Kidney (tissue), 14 donors: ENCODE results near the gene NCKAP5. TPM values are rescaled to one million over a fixed set of nuclear protein-coding genes. Genes with fewer than 3 reads are reported as not detected.

ENCODE experiments used
- DNase-seq, 5 donors: peaks; one replicate each; pipeline ENCODE4 v3.0.0-alpha.2; 2013 to 2020
- FAIRE-seq: peaks from 2 replicates; lab custom pipeline; 2012; peaks lifted over from hg19 to GRCh38; lab: Jason Lieb, UNC
- H3K27ac ChIP-seq, 2 donors: one replicate each; pipeline ENCODE4 v1.7.0; 2013; ENCODE audit warnings: low read depth in 2 of 2, low read length in 2 of 2, inconsistent platforms in 1 of 2
- H3K27me3 ChIP-seq: one replicate; pipeline ENCODE4 v1.7.1; 2013; ENCODE audit warnings: low read length, inconsistent platforms; ENCODE audit not compliant: control insufficient read depth, insufficient read depth
- H3K36me3 ChIP-seq, 3 donors: one replicate each; pipeline versions ENCODE4 v1.7.0 to v1.7.1; 2013; ENCODE audit warnings: low read length in 3 of 3, control low read depth in 1 of 3, inconsistent platforms in 1 of 3; ENCODE audit not compliant: insufficient read depth in 3 of 3, control insufficient read depth in 2 of 3
- H3K4me1 ChIP-seq, 3 donors: one replicate each; pipeline versions ENCODE4 v1.7.0 to v1.7.1; 2013; ENCODE audit warnings: low read length in 3 of 3, inconsistent platforms in 1 of 3, low read depth in 1 of 3; ENCODE audit not compliant: control insufficient read depth in 2 of 3, insufficient read depth in 2 of 3
- H3K4me3 ChIP-seq, 3 donors: one replicate each; pipeline versions ENCODE4 v1.7.0 to v1.8.1; 2013; ENCODE audit warnings: low read length in 3 of 3, control low read depth in 1 of 3, inconsistent platforms in 1 of 3
- H3K9ac ChIP-seq, 3 donors: one replicate each; pipeline versions ENCODE4 v1.7.0 to v1.7.1; 2013; ENCODE audit warnings: low read length in 3 of 3, control low read depth in 1 of 3, inconsistent platforms in 1 of 3
- H3K9me3 ChIP-seq, 3 donors: one replicate each; pipeline versions ENCODE4 v1.7.0 to v1.7.1; 2013; ENCODE audit warnings: low read length in 3 of 3, control low read depth in 1 of 3, inconsistent platforms in 1 of 3; ENCODE audit not compliant: control insufficient read depth in 2 of 3, insufficient read depth in 1 of 3
- intact Hi-C: fragments of 100-400 bp; cut with DNase I; formaldehyde crosslinking; loops from one replicate; pipeline ENCODE4 v1.11.1; 2022
- polyA plus RNA-seq: library from polyadenylated mRNA; stranded (reverse); fragments of 350-450 nt; fragmentation: Illumina TruSeq; extraction: RNeasy Lipid Tissue Mini Kit (QIAGEN cat#74804); gene quantifications from one replicate; pipeline ENCODE4 v1.2.3, GENCODE V29; 2014; ENCODE audit warnings: low read depth, low replicate concordance; ENCODE audit not compliant: insufficient read depth
- total RNA-seq: library from RNA; stranded (reverse); fragmentation: NEBNext Ultra II Directional; extraction: Animal tissue kit (Norgen Biotek cat#: 25700); gene quantifications from one replicate; pipeline ENCODE4 v1.2.1, GENCODE V29; 2021
- TF ChIP-seq, protein P1 (sequence below): IDR thresholded peaks from 3 replicates; pipeline ENCODE4 v1.5.1; 2012; ENCODE audit warnings: mild to moderate bottlenecking, moderate library complexity, borderline replicate concordance; ENCODE audit not compliant: insufficient read depth; ENCODE audit errors: extremely low read depth
- donor health status: control.
- donor health status: control.
- donor health status: control.
- donor health status: control.
- donor health status: control.
- donor health status: DM: yes; HTN: yes; CAD: no.
- donor health status: Normal renal cell carcinoma (clear cell type).

NCKAP5 gene
- total and polyA plus RNA-seq, 2 donors from 2014 or later, result 1.8 to 2.9 TPM

DNA sequence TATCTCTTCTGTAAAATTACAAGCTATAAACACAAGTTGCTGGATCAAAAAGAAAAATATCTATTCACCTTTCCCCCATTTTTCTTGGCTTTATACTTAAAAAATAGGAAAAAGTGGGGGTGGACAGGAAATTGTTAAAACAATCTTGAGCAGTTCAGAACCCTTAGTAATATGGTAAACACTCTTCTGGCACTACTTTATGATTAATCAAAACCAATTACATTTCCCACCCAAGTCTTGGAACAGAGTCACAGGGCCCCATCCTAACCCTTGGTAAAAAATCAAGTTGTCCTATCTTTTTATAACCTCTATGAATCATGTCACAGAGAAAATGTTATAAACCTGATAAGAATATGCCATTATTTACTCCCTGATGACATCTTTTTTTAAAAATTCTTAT is 570.0 kb downstream of the NCKAP5 start:
- no peak overlapping the region for H3K4me3 ChIP-seq
- DNase-seq, result no peak
- intact Hi-C loops, result no loop called here
- TF ChIP-seq, protein P1, sequence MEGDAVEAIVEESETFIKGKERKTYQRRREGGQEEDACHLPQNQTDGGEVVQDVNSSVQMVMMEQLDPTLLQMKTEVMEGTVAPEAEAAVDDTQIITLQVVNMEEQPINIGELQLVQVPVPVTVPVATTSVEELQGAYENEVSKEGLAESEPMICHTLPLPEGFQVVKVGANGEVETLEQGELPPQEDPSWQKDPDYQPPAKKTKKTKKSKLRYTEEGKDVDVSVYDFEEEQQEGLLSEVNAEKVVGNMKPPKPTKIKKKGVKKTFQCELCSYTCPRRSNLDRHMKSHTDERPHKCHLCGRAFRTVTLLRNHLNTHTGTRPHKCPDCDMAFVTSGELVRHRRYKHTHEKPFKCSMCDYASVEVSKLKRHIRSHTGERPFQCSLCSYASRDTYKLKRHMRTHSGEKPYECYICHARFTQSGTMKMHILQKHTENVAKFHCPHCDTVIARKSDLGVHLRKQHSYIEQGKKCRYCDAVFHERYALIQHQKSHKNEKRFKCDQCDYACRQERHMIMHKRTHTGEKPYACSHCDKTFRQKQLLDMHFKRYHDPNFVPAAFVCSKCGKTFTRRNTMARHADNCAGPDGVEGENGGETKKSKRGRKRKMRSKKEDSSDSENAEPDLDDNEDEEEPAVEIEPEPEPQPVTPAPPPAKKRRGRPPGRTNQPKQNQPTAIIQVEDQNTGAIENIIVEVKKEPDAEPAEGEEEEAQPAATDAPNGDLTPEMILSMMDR, result no peak
- H3K27me3 ChIP-seq, result no peaks in the 10 kb centered on the region
- no peak for FAIRE-seq
- H3K4me1 ChIP-seq, result no peaks in the 10 kb centered on the region
- H3K36me3 ChIP-seq, result no peaks in the 10 kb centered on the region
- H3K9ac ChIP-seq, result no peak overlapping the region
- H3K27ac ChIP-seq, result no peak overlapping the region
- no peaks in the 10 kb centered on the region for H3K9me3 ChIP-seq

DNA sequence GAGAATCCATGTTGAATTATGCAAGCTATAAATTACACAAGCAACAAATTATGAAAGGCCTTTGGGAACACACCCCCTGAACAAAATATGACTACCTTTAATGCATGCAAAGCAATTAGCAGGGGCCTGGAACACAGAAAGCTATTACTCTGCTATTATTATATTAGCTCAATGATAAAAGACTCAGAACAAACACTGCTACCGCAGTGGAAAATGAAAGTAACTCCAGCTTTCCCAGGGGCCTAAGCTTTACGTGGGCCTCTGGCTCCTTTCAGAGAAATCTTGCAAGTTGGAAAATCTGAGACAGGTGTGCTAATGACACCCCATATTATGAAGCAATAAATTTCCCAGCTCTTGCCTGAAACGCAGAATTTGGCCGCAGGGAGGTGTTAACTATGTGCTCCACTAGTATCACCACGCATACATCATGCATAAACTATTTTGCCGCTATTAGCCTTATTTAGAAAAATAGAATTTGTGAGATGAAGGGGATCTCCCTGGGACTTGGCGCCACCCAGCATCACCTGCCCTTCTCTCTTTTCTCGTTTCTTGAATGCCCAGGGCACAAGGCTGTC is 576.7 kb downstream of the NCKAP5 start:
- Histone ChIP-seq H3K9ac (no peak overlapping the region), H3K27me3 (no peaks in the 10 kb centered on the region), H3K4me1 (no peaks in the 10 kb centered on the region), H3K9me3 (no peaks in the 10 kb centered on the region), H3K27ac (no peak overlapping the region), H3K36me3 (no peaks in the 10 kb centered on the region), H3K4me3 (peak overlapping the region in 1 of 3 donors; percentile 9)
- TF ChIP-seq, protein P1, result no peak
- peak in 1 of 5 donors; percentile 12 for DNase-seq
- no peak for FAIRE-seq
- intact Hi-C loops, result no loop called here

DNA sequence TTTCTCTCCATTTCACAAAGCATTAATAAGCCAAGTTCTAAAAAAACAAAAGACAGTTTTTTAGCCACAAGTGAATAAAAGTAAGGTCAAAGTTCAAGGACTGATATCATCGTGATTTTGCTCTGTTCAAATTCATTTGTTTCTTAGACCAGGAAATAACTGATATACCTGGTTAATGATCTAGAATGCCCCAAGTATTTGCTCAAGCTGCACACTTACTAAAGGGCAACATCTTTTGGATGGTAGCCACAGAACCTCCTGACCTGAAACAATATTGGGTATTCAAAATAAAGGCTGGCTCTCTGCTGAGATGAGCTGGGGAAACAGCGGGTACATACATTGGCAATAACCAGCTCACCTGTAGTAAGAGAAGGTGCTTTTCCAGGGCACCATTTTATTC is 583.5 kb downstream of the NCKAP5 start:
- Histone ChIP-seq H3K36me3 (no peaks in the 10 kb centered on the region), H3K9ac (no peak overlapping the region), H3K27ac (no peak overlapping the region), H3K27me3 (no peaks in the 10 kb centered on the region), H3K4me1 (peaks cover 0 to 5% (median 0%) of the 10 kb centered on the region in 3 donors), H3K4me3 (no peak overlapping the region), H3K9me3 (peaks cover 0 to 3% (median 0%) of the 10 kb centered on the region in 3 donors)
- no peak for FAIRE-seq
- TF ChIP-seq, protein P1, result no peak
- no peak for DNase-seq
- intact Hi-C loops, result no loop called here

DNA sequence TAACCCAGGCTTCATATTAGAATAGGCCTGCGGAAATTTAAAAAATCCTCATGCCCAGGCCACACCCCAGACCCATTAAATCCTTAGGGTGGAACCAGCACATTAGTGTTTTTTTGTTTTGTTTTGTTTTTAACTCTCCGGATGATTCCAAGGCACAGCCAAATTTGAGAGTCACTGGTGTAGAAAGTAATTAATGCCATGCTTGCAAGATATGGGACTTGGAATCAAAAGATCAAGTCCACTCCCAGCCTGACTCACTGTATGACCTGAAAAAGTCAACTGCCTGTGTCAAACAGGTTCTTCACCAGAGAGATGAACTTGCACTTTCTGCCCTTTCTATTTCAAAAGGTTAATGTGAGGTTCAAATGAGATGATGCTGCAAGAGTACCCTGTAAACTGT is 588.0 kb downstream of the NCKAP5 start:
- TF ChIP-seq, protein P1, result no peak
- no peak overlapping the region for H3K27ac ChIP-seq
- no peak for FAIRE-seq

More for the DNA sequence above, 588.0 kb downstream of the NCKAP5 start:
- DNase-seq, result no peak
- Histone ChIP-seq H3K27me3 (no peaks in the 10 kb centered on the region), H3K9me3 (peaks cover 0 to 3% (median 0%) of the 10 kb centered on the region in 3 donors), H3K4me1 (peaks cover 0 to 5% (median 2%) of the 10 kb centered on the region in 3 donors), H3K9ac (no peak overlapping the region), H3K4me3 (no peak overlapping the region), H3K36me3 (no peaks in the 10 kb centered on the region)
- intact Hi-C loops, result no loop called here
